CD4-positive, alpha-beta T cell (primary cell): ENCODE measurements around the gene MYOCD. TPM values are rescaled to one million over a fixed set of nuclear protein-coding genes. Genes with fewer than 3 reads are reported as not detected.

Experiments used
- ATAC-seq: fragments of 200-7000 bp; cut with Tn5 transposase; one replicate; pipeline ENCODE4 v1.10.0; 2022; ENCODE audit warnings: mild to moderate bottlenecking; ENCODE audit not compliant: poor library complexity
- CTCF ChIA-PET: fragments of 350-600 bp; sonication (Branson Sonifier 250); formaldehyde crosslinking; loops from one replicate; lab custom pipeline; 2021; ENCODE audit warnings: antibody characterized with exemption, inconsistent platforms; lab: Charles Lee
- POLR2A ChIA-PET: fragments of 350-600 bp; sonication (Branson Sonifier 250); formaldehyde crosslinking; loops from one replicate; lab custom pipeline; 2021; ENCODE audit warnings: antibody characterized with exemption, inconsistent platforms; lab: Charles Lee
- DNase-seq, 14 experiments: peaks; one replicate each; pipeline ENCODE4 v3.0.0-alpha.2; 2013 to 2020; ENCODE audit warnings: mixed read lengths in 2 of 14
- H3K27ac ChIP-seq, 2 donors: one replicate each; pipeline versions ENCODE4 v1.5.1 to v1.7.0; 2013; ENCODE audit warnings: low read length in 2 of 2, low read depth in 1 of 2, mild to moderate bottlenecking in 1 of 2
- H3K27me3 ChIP-seq, 2 experiments: 1 replicate in 1 of 2; 2 replicates in 1 of 2; pipeline versions ENCODE4 v1.6.1 to v1.7.0; 2013; ENCODE audit warnings: low read length in 2 of 2, control low read depth in 1 of 2, mild to moderate bottlenecking in 1 of 2, moderate library complexity in 1 of 2; ENCODE audit not compliant: insufficient read depth in 2 of 2, control insufficient read depth in 1 of 2
- H3K36me3 ChIP-seq: one replicate; pipeline ENCODE4 v1.6.1; 2013; ENCODE audit warnings: low read length, control low read depth; ENCODE audit not compliant: insufficient read depth
- H3K4me1 ChIP-seq: one replicate; pipeline ENCODE4 v1.6.1; 2013; ENCODE audit warnings: low read length, control low read depth; ENCODE audit not compliant: insufficient read depth
- H3K4me3 ChIP-seq: one replicate; pipeline ENCODE4 v1.5.1; 2013; ENCODE audit warnings: mild to moderate bottlenecking, low read length, moderate library complexity
- H3K9me3 ChIP-seq, 2 experiments: 1 replicate in 1 of 2; 2 replicates in 1 of 2; pipeline versions ENCODE4 v1.6.1 to v1.7.0; 2013; ENCODE audit warnings: low read length in 2 of 2, mild to moderate bottlenecking in 2 of 2, control low read depth in 1 of 2, moderate library complexity in 1 of 2; ENCODE audit not compliant: control insufficient read depth in 1 of 2, insufficient read depth in 1 of 2
- H3K27ac Mint-ChIP-seq: one replicate; pipeline ENCODE4 v1.8.0; 2020; ENCODE audit warnings: mixed read lengths
- H3K27me3 Mint-ChIP-seq: one replicate; pipeline ENCODE4 v1.8.0; 2021; ENCODE audit warnings: mixed read lengths
- H3K36me3 Mint-ChIP-seq: one replicate; pipeline ENCODE4 v1.8.0; 2021; ENCODE audit warnings: low read depth, mixed read lengths
- H3K4me1 Mint-ChIP-seq: one replicate; pipeline ENCODE4 v1.8.0; 2021; ENCODE audit warnings: low read depth, mixed read lengths
- H3K4me3 Mint-ChIP-seq: one replicate; pipeline ENCODE4 v1.8.0; 2020; ENCODE audit warnings: mild to moderate bottlenecking, mixed read lengths
- H3K9me3 Mint-ChIP-seq: one replicate; pipeline ENCODE4 v1.8.0; 2020; ENCODE audit warnings: mixed read lengths
- CTCF ChIP-seq: fragments of 200-600 bp; IDR thresholded peaks from one replicate; pipeline ENCODE4 v1.8.0; 2022; ENCODE audit warnings: antibody characterized with exemption, mild to moderate bottlenecking
- intact Hi-C, 2 experiments: fragments of 100-400 bp; cut with DNase I in 1 of 2; cut with micrococcal nuclease in 1 of 2; formaldehyde crosslinking; loops; one replicate each; pipeline versions ENCODE4 v1.15.1 to v1.9.0; 2023 to 2025; cut with DNase I, micrococcal nuclease
- total RNA-seq, 174 experiments: library from RNA in 2 of 174; stranded (reverse) in 2 of 174; gene quantifications; one replicate each; pipeline ENCODE4 v1.2.3 and lab custom pipeline; 2021 to 2026

The MYOCD gene
- total RNA-seq, 2 experiments from 2014 or later = not detected

GRCh38 chr17:12729086-12729485 is 63.4 kb downstream of the MYOCD start:
- no peaks in the 10 kb centered on the region for H3K27me3 Mint-ChIP-seq
- H3K4me1 ChIP-seq = no peaks in the 10 kb centered on the region
- TF ChIP-seq CTCF = no peak
- H3K27me3 ChIP-seq = no peaks in the 10 kb centered on the region
- ChIA-PET CTCF (no interaction called here), POLR2A (no interaction called here)
- H3K36me3 ChIP-seq = no peaks in the 10 kb centered on the region
- ATAC-seq = no peak
- no peak overlapping the region for H3K4me3 ChIP-seq
- no peak overlapping the region for H3K27ac Mint-ChIP-seq
- no peak for DNase-seq
- intact Hi-C loops = no loop called here
- peaks cover 6% of the 10 kb centered on the region for H3K9me3 Mint-ChIP-seq
- no peaks in the 10 kb centered on the region for H3K4me1 Mint-ChIP-seq
- H3K4me3 Mint-ChIP-seq = no peak overlapping the region
- H3K27ac ChIP-seq = no peak overlapping the region
- H3K36me3 Mint-ChIP-seq = no peaks in the 10 kb centered on the region
- peaks cover 0 to 14% of the 10 kb centered on the region in 2 experiments for H3K9me3 ChIP-seq

DNA sequence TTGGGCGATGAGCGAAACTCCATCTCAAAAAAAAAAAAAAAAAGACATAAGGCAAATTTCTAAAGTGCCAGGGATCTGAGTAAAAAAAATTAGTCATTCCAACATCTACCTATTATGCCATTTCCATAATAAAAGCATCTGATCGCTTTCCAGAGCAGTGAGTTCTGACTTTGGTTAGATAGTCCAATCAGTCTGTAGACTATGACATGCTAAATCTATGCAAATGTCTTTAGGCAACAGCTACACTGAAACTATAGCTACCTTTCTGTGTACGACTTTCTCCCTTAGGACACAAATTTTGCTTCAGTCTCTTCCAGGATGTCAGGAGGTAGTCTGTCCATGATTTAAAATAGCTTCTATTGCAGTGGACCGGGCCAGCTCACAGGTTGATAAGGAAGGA is 64.7 kb downstream of the MYOCD start:
- no peak for ATAC-seq
- no peak for TF ChIP-seq CTCF
- DNase-seq = no peak
- intact Hi-C loops = no loop called here
- H3K4me1 ChIP-seq = no peaks in the 10 kb centered on the region
- H3K36me3 ChIP-seq = no peaks in the 10 kb centered on the region
- no peaks in the 10 kb centered on the region for H3K4me1 Mint-ChIP-seq
- H3K27ac Mint-ChIP-seq = no peak overlapping the region
- no peaks in the 10 kb centered on the region for H3K27me3 Mint-ChIP-seq
- H3K4me3 Mint-ChIP-seq = no peak overlapping the region
- peaks cover 0 to 14% of the 10 kb centered on the region in 2 experiments for H3K9me3 ChIP-seq
- peaks cover 6% of the 10 kb centered on the region for H3K9me3 Mint-ChIP-seq
- ChIA-PET POLR2A (no interaction called here), CTCF (no interaction called here)
- no peaks in the 10 kb centered on the region for H3K27me3 ChIP-seq
- H3K36me3 Mint-ChIP-seq = no peaks in the 10 kb centered on the region
- H3K27ac ChIP-seq = no peak overlapping the region
- H3K4me3 ChIP-seq = no peak overlapping the region

- intact Hi-C loops = no loop called here
- H3K9me3 ChIP-seq = peaks cover 0 to 14% of the 10 kb centered on the region in 2 experiments
- no peak for TF ChIP-seq CTCF
- H3K4me3 ChIP-seq = no peak overlapping the region
- no peak overlapping the region for H3K27ac ChIP-seq
- no peaks in the 10 kb centered on the region for H3K36me3 Mint-ChIP-seq
- no peak overlapping the region for H3K4me3 Mint-ChIP-seq
- no peaks in the 10 kb centered on the region for H3K36me3 ChIP-seq
- ChIA-PET POLR2A (no interaction called here), CTCF (no interaction called here)
- H3K4me1 ChIP-seq = no peaks in the 10 kb centered on the region
- no peak for ATAC-seq
- peaks cover 6% of the 10 kb centered on the region for H3K9me3 Mint-ChIP-seq
- no peak for DNase-seq
- no peaks in the 10 kb centered on the region for H3K27me3 Mint-ChIP-seq
- no peaks in the 10 kb centered on the region for H3K27me3 ChIP-seq
- no peak overlapping the region for H3K27ac Mint-ChIP-seq
- no peaks in the 10 kb centered on the region for H3K4me1 Mint-ChIP-seq
Measured at GRCh38 chr17:12730931-12731521, 65.3 kb downstream of the MYOCD start.
